ENCODE results near the gene LINGO3. TPM values are rescaled to one million over a fixed set of nuclear protein-coding genes. Genes with fewer than 3 reads are reported as not detected.

Gene LINGO3
- total and polyA plus RNA-seq, 10 of the 15 experiments (the other 5 are each of a cell fraction or from before 2014, with no cell fraction given), result 0.09 to 2.0 (median 0.40) TPM; not detected in 5

GRCh38 chr19:2330255-2330631, 22.3 kb upstream of the LINGO3 start (continued):
- no peak for TF ChIP-seq BCL3 (IDR thresholded peaks at IDR 0.05; ENCODE audit: borderline replicate concordance, insufficient read depth, low read depth, low read length, poor library complexity, severe bottlenecking)

GRCh38 chr19:2329501-2329916, 21.6 kb upstream of the LINGO3 start:
- Histone ChIP-seq H3K4me2 (ENCODE audit: control insufficient read depth, insufficient read depth) (peak overlapping the region; percentile 90), H3K27me3 (replicated peaks in 1 of 2; ENCODE audit: control insufficient read depth in 2 of 2, insufficient read depth in 2 of 2, low read length in 1 of 2) (no peaks in the 10 kb centered on the region), H3K27ac (ENCODE audit: control insufficient read depth, insufficient read depth) (0 out of 2 replicates have a peak overlapping the region, but pooled peaks have one; percentile 76), H3K4me3 (peak overlapping the region; percentile 90), H3K4me1 (ENCODE audit: control insufficient read depth, insufficient read depth, low read length) (peaks cover 29% of the 10 kb centered on the region), H3K36me3 (ENCODE audit: control insufficient read depth in 2 of 2, insufficient read depth in 2 of 2, low read length in 1 of 2) (peaks cover 0 to 1% of the 10 kb centered on the region in 2 experiments; a peak in 3 of 4 replicates), H3K9ac (ENCODE audit: control insufficient read depth, insufficient read depth, low read length) (peak overlapping the region; percentile 72), H4K20me1 (ENCODE audit: control insufficient read depth, insufficient read depth) (0 out of 2 replicates have a peak, but pooled peaks cover 3% of the 10 kb centered on the region), H3K9me3 (replicated peaks; ENCODE audit: control insufficient read depth, insufficient read depth, low read length) (no peaks in the 10 kb centered on the region), H3K79me2 (ENCODE audit: control insufficient read depth, insufficient read depth, low read length) (peaks cover 60% of the 10 kb centered on the region), H2AFZ (ENCODE audit: control insufficient read depth, low read depth, low read length) (no peak overlapping the region)
- intact Hi-C loops (cut with micrococcal nuclease; ENCODE audit: unreplicated experiment), result loop anchor here (5.0 kb wide), 3 partner anchors 63 to 293 kb away; partner anchors contain the start of genes PLEKHJ1 and SF3A2
- POLR2A ChIA-PET, result interaction anchor here (0.5 to 0.6 kb wide), 2 partner anchors 27 to 679 kb away, joined by 4 to 6 read pairs; no protein-coding TSS in a partner anchor
- no peak for FAIRE-seq
- WGBS (ENCODE audit: insufficient coverage, insufficient replicate concordance, low lambda C conversion rate, missing lambda C conversion rate), result 73% methylated on average over 13 of the region's 13 CpGs
- SMC1A ChIA-PET (ENCODE audit: uncharacterized antibody, unreplicated experiment), result interaction anchor here (1.0 kb wide), 1 partner anchor 64 kb away, joined by 3 read pairs; no protein-coding TSS in a partner anchor
- RAD21 ChIA-PET (ENCODE audit: unreplicated experiment), result interaction anchor here (0.7 to 0.9 kb wide), 2 partner anchors 64 to 386 kb away, joined by 3 to 4 read pairs; no protein-coding TSS in a partner anchor
- CTCF ChIA-PET, result interaction anchor here (1.1 to 1.2 kb wide), 2 partner anchors 63 to 432 kb away, joined by 3 read pairs; no protein-coding TSS in a partner anchor
- TSS peak; percentile 60 for BruUV-seq (replicated peaks)
- ATAC-seq, result no peak
- TF ChIP-seq PML (IDR thresholded peaks at IDR 0.05; ENCODE audit: low read length) (no peak), RAD21 (IDR thresholded peaks at IDR 0.05; ENCODE audit: insufficient read depth, low read depth, low read length) (no peak), RB1 (IDR thresholded peaks at IDR 0.05; ENCODE audit: borderline replicate concordance) (no peak), PAX5 (IDR thresholded peaks at IDR 0.05; ENCODE audit: borderline replicate concordance, low read depth, low read length) (no peak), MTA2 (IDR thresholded peaks at IDR 0.05; ENCODE audit: low read depth) (no peak), RELB (IDR thresholded peaks at IDR 0.05; ENCODE audit: low read depth) (no peak)
- DNase-seq (ENCODE audit: low read depth, low spot score), result no peak
- in situ Hi-C loops (cut with MboI), result no loop called here

Data from GM12878 (cell line).